Caco-2 (cell line): ENCODE measurements around the gene ST6GALNAC3. TPM values are rescaled to one million over a fixed set of nuclear protein-coding genes. Genes with fewer than 3 reads are reported as not detected.

Source experiments
- BruUV-seq: library from RNA; stranded (reverse); fragments of 400-500 nt; replicated peaks from 2 replicates; lab custom pipeline; 2021; lab: Mats Ljungman, UMichigan
- CTCF ChIA-PET: fragments of 300-600 bp; sonication (Branson Sonifier 250); formaldehyde crosslinking; loops from one replicate; lab custom pipeline; 2022; ENCODE audit warnings: antibody characterized with exemption; lab: Charles Lee
- POLR2A ChIA-PET: fragments of 300-600 bp; sonication (Branson Sonifier 250); formaldehyde crosslinking; loops from one replicate; lab custom pipeline; 2022; ENCODE audit warnings: antibody characterized with exemption; lab: Charles Lee
- DNase-seq, 2 experiments: peaks; one replicate each; pipeline versions ENCODE4 v3.0.0 to v3.0.0-alpha.2; 2020 to 2022
- H3K27me3 ChIP-seq: replicated peaks from 2 replicates; pipeline ENCODE4 v1.6.0; 2011; ENCODE audit warnings: low read length; ENCODE audit not compliant: control insufficient read depth, insufficient read depth
- H3K36me3 ChIP-seq: 2 replicates; pipeline ENCODE4 v1.5.1; 2011; ENCODE audit warnings: low read length; ENCODE audit not compliant: control insufficient read depth, insufficient read depth
- H3K4me1 ChIP-seq: fragments of 250-450 bp; sonication (Bioruptor Pico); 2 replicates; pipeline ENCODE4 v1.5.1; 2020; ENCODE audit warnings: mild to moderate bottlenecking
- H3K4me3 ChIP-seq: 2 replicates; pipeline ENCODE4 v1.5.1; 2011; ENCODE audit warnings: low read depth, mild to moderate bottlenecking, control low read depth, low read length
- H3K9me3 ChIP-seq: fragments of 250-450 bp; sonication (Bioruptor Pico); 2 replicates; pipeline ENCODE4 v1.5.1; 2020; ENCODE audit warnings: mild to moderate bottlenecking, moderate library complexity
- H3K27ac Mint-ChIP-seq: one replicate; pipeline ENCODE4 v1.8.0; 2022; ENCODE audit warnings: mixed read lengths; ENCODE audit not compliant: unreplicated experiment
- H3K27me3 Mint-ChIP-seq: one replicate; pipeline ENCODE4 v1.8.0; 2022; ENCODE audit warnings: mixed read lengths; ENCODE audit not compliant: insufficient read depth, unreplicated experiment
- H3K36me3 Mint-ChIP-seq: one replicate; pipeline ENCODE4 v1.8.0; 2022; ENCODE audit warnings: mild to moderate bottlenecking, mixed read lengths; ENCODE audit not compliant: insufficient read depth, unreplicated experiment
- H3K4me1 Mint-ChIP-seq: one replicate; pipeline ENCODE4 v1.8.0; 2022; ENCODE audit warnings: low read depth, mixed read lengths; ENCODE audit not compliant: unreplicated experiment
- H3K4me3 Mint-ChIP-seq: one replicate; pipeline ENCODE4 v1.8.0; 2022; ENCODE audit warnings: mild to moderate bottlenecking, moderate library complexity, mixed read lengths; ENCODE audit not compliant: unreplicated experiment
- H3K9me3 Mint-ChIP-seq: one replicate; pipeline ENCODE4 v1.8.0; 2022; ENCODE audit warnings: mixed read lengths; ENCODE audit not compliant: unreplicated experiment
- intact Hi-C: fragments of 100-400 bp; cut with micrococcal nuclease; formaldehyde crosslinking; loops from one replicate; pipeline ENCODE4 v1.10.0; 2022; ENCODE audit not compliant: unreplicated experiment
- total RNA-seq: library from RNA; stranded (reverse); gene quantifications from 2 replicates; pipeline ENCODE4 v1.2.3, GENCODE V29; 2022
- TF ChIP-seq, protein P1 (sequence below), 2 experiments: fragments of 200-600 bp in 1 of 2; IDR thresholded peaks; 1 replicate in 1 of 2; 2 replicates in 1 of 2; pipeline versions ENCODE4 v1.5.1 to v1.8.0; 2011 to 2022; ENCODE audit warnings: antibody characterized with exemption in 1 of 2, control low read depth in 1 of 2, inconsistent platforms in 1 of 2, low read depth in 1 of 2, low read length in 1 of 2, mild to moderate bottlenecking in 1 of 2, moderate library complexity in 1 of 2; ENCODE audit not compliant: insufficient read depth in 1 of 2, severe bottlenecking in 1 of 2, unreplicated experiment in 1 of 2

The ST6GALNAC3 gene
- total RNA-seq, 1 experiment from 2014 or later: 16.0 TPM

DNA sequence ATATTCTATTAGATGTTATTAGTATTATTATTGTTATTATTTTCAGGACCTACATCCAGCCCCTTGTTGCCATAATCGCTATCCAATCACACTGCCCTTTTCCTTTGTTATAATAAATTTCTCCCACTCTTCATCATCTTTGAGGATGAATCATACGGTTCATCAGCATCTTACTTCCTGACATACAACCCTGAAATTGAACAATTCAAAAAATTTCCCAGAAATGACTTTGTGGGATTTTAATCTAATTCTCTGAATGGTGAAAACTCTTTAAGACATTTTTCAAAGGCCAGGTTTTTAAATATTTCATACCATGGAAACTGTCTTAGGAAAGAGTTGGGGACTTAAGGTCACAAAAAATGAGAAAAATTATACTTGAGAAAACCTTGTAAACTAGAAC lies 353.5 kb downstream of the ST6GALNAC3 start:
- no peaks in the 10 kb centered on the region for H3K27me3 ChIP-seq
- ChIA-PET POLR2A (no interaction called here), CTCF (no interaction called here)
- H3K36me3 ChIP-seq: no peaks in the 10 kb centered on the region
- no peak overlapping the region for H3K4me3 ChIP-seq
- H3K4me1 Mint-ChIP-seq: peaks cover 3% of the 10 kb centered on the region
- no peak overlapping the region for H3K4me3 Mint-ChIP-seq
- TF ChIP-seq, protein P1, sequence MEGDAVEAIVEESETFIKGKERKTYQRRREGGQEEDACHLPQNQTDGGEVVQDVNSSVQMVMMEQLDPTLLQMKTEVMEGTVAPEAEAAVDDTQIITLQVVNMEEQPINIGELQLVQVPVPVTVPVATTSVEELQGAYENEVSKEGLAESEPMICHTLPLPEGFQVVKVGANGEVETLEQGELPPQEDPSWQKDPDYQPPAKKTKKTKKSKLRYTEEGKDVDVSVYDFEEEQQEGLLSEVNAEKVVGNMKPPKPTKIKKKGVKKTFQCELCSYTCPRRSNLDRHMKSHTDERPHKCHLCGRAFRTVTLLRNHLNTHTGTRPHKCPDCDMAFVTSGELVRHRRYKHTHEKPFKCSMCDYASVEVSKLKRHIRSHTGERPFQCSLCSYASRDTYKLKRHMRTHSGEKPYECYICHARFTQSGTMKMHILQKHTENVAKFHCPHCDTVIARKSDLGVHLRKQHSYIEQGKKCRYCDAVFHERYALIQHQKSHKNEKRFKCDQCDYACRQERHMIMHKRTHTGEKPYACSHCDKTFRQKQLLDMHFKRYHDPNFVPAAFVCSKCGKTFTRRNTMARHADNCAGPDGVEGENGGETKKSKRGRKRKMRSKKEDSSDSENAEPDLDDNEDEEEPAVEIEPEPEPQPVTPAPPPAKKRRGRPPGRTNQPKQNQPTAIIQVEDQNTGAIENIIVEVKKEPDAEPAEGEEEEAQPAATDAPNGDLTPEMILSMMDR (IDR thresholded peaks at IDR 0.05; ENCODE audit: insufficient read depth in 1 of 2, low read depth in 1 of 2, low read length in 1 of 2, severe bottlenecking in 1 of 2, unreplicated experiment in 1 of 2): no peak
- H3K27me3 Mint-ChIP-seq: no peaks in the 10 kb centered on the region
- no TSS peak for BruUV-seq
- H3K4me1 ChIP-seq: 0 out of 2 replicates have a peak, but pooled peaks cover 4% of the 10 kb centered on the region
- no peaks in the 10 kb centered on the region for H3K36me3 Mint-ChIP-seq
- no peak for DNase-seq
- H3K9me3 Mint-ChIP-seq: no peaks in the 10 kb centered on the region
- no peaks in the 10 kb centered on the region for H3K9me3 ChIP-seq
- intact Hi-C loops: no loop called here
- H3K27ac Mint-ChIP-seq: no peak overlapping the region

DNA sequence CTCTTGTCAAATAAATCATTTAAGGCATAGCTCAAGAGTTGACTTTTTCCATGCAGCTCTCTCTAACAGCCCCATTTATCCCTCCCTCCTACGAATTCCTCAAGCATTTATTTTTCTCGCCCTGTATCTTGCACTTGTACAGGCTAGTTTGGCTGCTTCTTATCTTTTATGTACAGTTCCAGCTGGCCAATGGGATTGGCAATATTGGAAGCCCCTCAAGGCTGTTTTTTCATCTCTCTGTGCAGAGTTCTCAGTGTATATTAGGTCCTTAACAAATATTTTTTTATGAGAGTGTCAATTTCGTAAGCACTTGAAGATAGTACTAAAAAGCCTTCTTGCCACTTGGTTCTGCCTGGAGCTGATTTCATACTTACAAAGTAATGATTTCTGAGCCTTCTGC lies 356.0 kb downstream of the ST6GALNAC3 start:
- Histone ChIP-seq H3K27me3 (no peaks in the 10 kb centered on the region), H3K4me1 (no peaks in the 10 kb centered on the region), H3K36me3 (no peaks in the 10 kb centered on the region), H3K9me3 (no peaks in the 10 kb centered on the region), H3K4me3 (no peak overlapping the region)
- no peaks in the 10 kb centered on the region for H3K27me3 Mint-ChIP-seq
- TF ChIP-seq, protein P1 (IDR thresholded peaks at IDR 0.05; ENCODE audit: insufficient read depth in 1 of 2, low read depth in 1 of 2, low read length in 1 of 2, severe bottlenecking in 1 of 2, unreplicated experiment in 1 of 2): no peak
- ChIA-PET POLR2A (no interaction called here), CTCF (no interaction called here)
- intact Hi-C loops: no loop called here
- DNase-seq: no peak
- no peaks in the 10 kb centered on the region for H3K4me1 Mint-ChIP-seq
- no peaks in the 10 kb centered on the region for H3K36me3 Mint-ChIP-seq
- no peaks in the 10 kb centered on the region for H3K9me3 Mint-ChIP-seq
- H3K27ac Mint-ChIP-seq: no peak overlapping the region
- no peak overlapping the region for H3K4me3 Mint-ChIP-seq
- no TSS peak for BruUV-seq

DNA sequence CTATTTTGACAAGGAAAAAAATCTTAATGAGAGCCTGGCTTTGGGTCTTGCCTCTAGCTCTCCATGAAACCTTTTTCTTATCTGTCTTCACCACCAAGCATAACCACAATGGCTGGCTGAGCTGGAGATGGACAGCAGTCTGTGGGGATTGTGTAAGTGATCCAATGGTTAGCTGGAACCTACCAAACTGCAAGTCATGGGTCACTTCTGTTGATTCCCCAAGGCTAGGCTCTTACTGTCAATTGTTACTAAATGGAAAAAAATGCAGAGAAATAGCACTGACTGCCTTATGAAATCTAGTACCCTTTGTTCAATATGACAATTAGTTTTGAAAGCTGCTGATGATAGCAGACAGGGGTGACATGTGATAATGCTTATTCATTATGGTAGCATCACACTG lies 359.0 kb downstream of the ST6GALNAC3 start:
- intact Hi-C loops: no loop called here
- no peaks in the 10 kb centered on the region for H3K36me3 Mint-ChIP-seq
- CTCF ChIA-PET: no interaction called here
- Histone ChIP-seq H3K36me3 (no peaks in the 10 kb centered on the region), H3K4me3 (no peak overlapping the region), H3K4me1 (no peaks in the 10 kb centered on the region), H3K27me3 (no peaks in the 10 kb centered on the region), H3K9me3 (no peaks in the 10 kb centered on the region)
- H3K4me1 Mint-ChIP-seq: no peaks in the 10 kb centered on the region
- H3K4me3 Mint-ChIP-seq: no peak overlapping the region
- POLR2A ChIA-PET: no interaction called here
- H3K27me3 Mint-ChIP-seq: no peaks in the 10 kb centered on the region
- no peak for DNase-seq
- no TSS peak for BruUV-seq
- TF ChIP-seq, protein P1 (IDR thresholded peaks at IDR 0.05; ENCODE audit: insufficient read depth in 1 of 2, low read depth in 1 of 2, low read length in 1 of 2, severe bottlenecking in 1 of 2, unreplicated experiment in 1 of 2): no peak
- H3K27ac Mint-ChIP-seq: no peak overlapping the region
- no peaks in the 10 kb centered on the region for H3K9me3 Mint-ChIP-seq
